HEK293T (cell line): Measurements from ENCODE around the gene RHBG.

Source experiments
- CTCF ChIA-PET: fragments of 350-600 bp; formaldehyde crosslinking; extraction: SDS; loops from one replicate; lab custom pipeline; 2021; ENCODE audit warnings: antibody characterized with exemption, inconsistent platforms; lab: Yijun Ruan, JAX
- POLR2A ChIA-PET: fragments of 350-600 bp; formaldehyde crosslinking; extraction: SDS; loops from one replicate; lab custom pipeline; 2020; ENCODE audit warnings: antibody characterized with exemption, inconsistent platforms; lab: Yijun Ruan, JAX
- DNase-seq: peaks from one replicate; pipeline ENCODE4 v3.0.0; 2012; ENCODE audit warnings: mixed read lengths; ENCODE audit errors: extremely low spot score
- ARNT ChIP-seq: fragments of 450-650 bp; IDR thresholded peaks from 2 replicates; pipeline ENCODE4 v1.6.1; 2017; ENCODE audit warnings: mild to moderate bottlenecking
- BHLHE40 ChIP-seq: fragments of 450-650 bp; IDR thresholded peaks from 2 replicates; pipeline ENCODE4 v1.6.1; 2016; ENCODE audit warnings: mild to moderate bottlenecking, moderate library complexity, borderline replicate concordance
- CTBP1 ChIP-seq: fragments of 450-650 bp; IDR thresholded peaks from 2 replicates; pipeline ENCODE4 v1.6.1; 2016; ENCODE audit warnings: borderline replicate concordance
- ELF4 ChIP-seq: fragments of 450-650 bp; IDR thresholded peaks from 2 replicates; pipeline ENCODE4 v1.6.1; 2017; ENCODE audit warnings: antibody characterized with exemption
- FOXA1 ChIP-seq: fragments of 450-650 bp; IDR thresholded peaks from 2 replicates; pipeline ENCODE4 v1.6.1; 2016; ENCODE audit warnings: mild to moderate bottlenecking
- FOXK2 ChIP-seq: fragments of 450-650 bp; IDR thresholded peaks from 2 replicates; pipeline ENCODE4 v1.6.1; 2016; ENCODE audit warnings: mild to moderate bottlenecking
- FOXM1 ChIP-seq: fragments of 450-650 bp; IDR thresholded peaks from 2 replicates; pipeline ENCODE4 v1.6.1; 2017; ENCODE audit warnings: mild to moderate bottlenecking, borderline replicate concordance
- HDGF ChIP-seq: fragments of 450-650 bp; IDR thresholded peaks from 2 replicates; pipeline ENCODE4 v1.6.1; 2017; ENCODE audit warnings: antibody characterized with exemption, borderline replicate concordance
- L3MBTL2 ChIP-seq: fragments of 450-650 bp; conservative IDR thresholded peaks from 2 replicates; pipeline ENCODE4 v1.6.1; 2016; ENCODE audit warnings: mild to moderate bottlenecking
- LEF1 ChIP-seq: fragments of 450-650 bp; IDR thresholded peaks from 2 replicates; pipeline ENCODE4 v1.6.1; 2017; ENCODE audit warnings: mild to moderate bottlenecking, borderline replicate concordance
- NFRKB ChIP-seq: fragments of 450-650 bp; IDR thresholded peaks from 2 replicates; pipeline ENCODE4 v1.6.1; 2016; ENCODE audit warnings: mild to moderate bottlenecking, moderate library complexity
- SP1 ChIP-seq: fragments of 450-650 bp; IDR thresholded peaks from 2 replicates; pipeline ENCODE4 v1.6.1; 2017
- SUZ12 ChIP-seq: fragments of 450-650 bp; IDR thresholded peaks from 2 replicates; pipeline ENCODE4 v1.6.1; 2016; ENCODE audit warnings: mild to moderate bottlenecking
- TARDBP ChIP-seq: fragments of 450-650 bp; IDR thresholded peaks from 2 replicates; pipeline ENCODE4 v1.6.1; 2016
- ZNF384 ChIP-seq: fragments of 450-650 bp; IDR thresholded peaks from 2 replicates; pipeline ENCODE4 v1.6.1; 2016
- TF ChIP-seq, protein P1 (sequence below): fragments of 450-650 bp; IDR thresholded peaks from 2 replicates; pipeline ENCODE4 v1.6.1; 2016

The RHBG gene

DNA sequence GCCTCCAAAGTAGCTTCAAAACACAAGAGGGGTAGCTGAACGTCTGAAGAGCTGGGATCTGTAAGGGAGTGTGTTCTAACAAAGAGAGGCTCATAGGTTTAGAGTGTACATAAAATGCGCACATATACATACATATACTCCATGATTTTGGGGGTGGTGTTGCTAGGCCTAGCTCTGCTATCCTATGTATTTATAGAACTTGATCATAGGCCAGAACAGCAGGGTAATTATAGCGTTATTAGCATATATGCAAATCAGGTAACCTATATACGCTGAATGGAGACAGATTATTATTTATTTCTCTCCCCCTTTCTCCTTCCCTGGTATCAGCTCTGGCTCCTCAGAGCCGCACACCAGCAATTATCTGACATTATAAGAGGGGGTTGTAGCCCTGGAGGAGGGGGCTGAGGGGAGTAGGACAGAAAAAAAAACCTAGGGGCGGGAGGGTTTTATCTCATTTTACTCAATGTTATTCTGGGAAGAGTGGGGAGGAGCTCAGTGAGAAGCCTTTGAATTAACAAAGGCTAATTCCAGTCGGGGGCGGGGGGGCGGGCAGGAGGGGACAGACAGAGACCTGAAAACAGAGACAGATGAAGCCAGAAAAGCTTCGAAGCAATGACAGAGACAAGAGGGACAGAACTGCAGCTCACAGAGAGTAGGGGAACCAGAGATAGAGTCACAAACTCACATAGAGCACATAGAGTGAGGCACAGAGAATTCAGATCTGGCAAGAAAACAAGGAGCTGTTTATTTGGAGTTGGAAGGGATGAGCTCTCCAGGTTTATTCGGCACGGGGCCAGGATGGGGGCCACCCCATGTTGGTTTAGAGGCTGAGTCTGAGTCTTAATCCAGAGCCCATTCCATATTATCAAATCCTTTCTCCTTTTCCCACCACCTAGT lies 63.0 kb downstream of the RHBG start:
- ChIA-PET POLR2A (interaction anchor here (0.6 to 1.9 kb wide), 3 partner anchors 9 to 25 kb away, joined by 3 to 6 read pairs (median 3); no protein-coding TSS in a partner anchor), CTCF (interaction anchor here (0.7 to 1.2 kb wide), 2 partner anchors 26 to 47 kb away, joined by 6 to 7 read pairs; no protein-coding TSS in a partner anchor)
- TF ChIP-seq ELF4 (no peak), FOXA1 (no peak), HDGF (no peak), ARNT (no peak), L3MBTL2 (no peak), BHLHE40 (no peak), FOXM1 (no peak), SUZ12 (no peak), TARDBP (no peak), CTBP1 (no peak), NFRKB (no peak), LEF1 (no peak), SP1 (no peak), ZNF384 (no peak), FOXK2 (no peak)
- no peak for DNase-seq

DNA sequence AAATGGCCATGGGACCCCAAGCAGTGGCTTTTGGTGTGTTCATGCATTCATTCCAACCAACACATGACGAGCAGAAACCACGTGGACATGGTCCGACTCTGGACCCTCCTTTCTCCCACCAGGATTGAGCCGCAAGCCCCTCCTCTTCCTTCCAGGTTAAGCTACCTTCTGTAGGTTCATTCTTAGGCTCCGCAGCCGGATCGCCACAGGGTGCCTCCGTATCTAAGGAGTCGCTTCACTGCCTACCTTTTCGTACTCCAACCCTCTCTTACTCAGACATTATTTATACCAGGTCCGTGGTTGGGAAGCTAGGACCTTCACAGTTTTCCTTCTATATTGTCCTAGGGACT lies 63.6 kb downstream of the RHBG start:
- ChIA-PET CTCF (interaction anchor here (0.7 to 1.6 kb wide), 2 partner anchors 25 to 47 kb away, joined by 4 to 7 read pairs; no protein-coding TSS in a partner anchor), POLR2A (interaction anchor here (0.6 to 1.0 kb wide), 2 partner anchors 9 to 25 kb away, joined by 3 read pairs; no protein-coding TSS in a partner anchor)
- DNase-seq: no peak
- TF ChIP-seq FOXK2 (no peak), FOXA1 (no peak), TARDBP (no peak), HDGF (no peak), LEF1 (no peak), ZNF384 (no peak), L3MBTL2 (no peak)

DNA sequence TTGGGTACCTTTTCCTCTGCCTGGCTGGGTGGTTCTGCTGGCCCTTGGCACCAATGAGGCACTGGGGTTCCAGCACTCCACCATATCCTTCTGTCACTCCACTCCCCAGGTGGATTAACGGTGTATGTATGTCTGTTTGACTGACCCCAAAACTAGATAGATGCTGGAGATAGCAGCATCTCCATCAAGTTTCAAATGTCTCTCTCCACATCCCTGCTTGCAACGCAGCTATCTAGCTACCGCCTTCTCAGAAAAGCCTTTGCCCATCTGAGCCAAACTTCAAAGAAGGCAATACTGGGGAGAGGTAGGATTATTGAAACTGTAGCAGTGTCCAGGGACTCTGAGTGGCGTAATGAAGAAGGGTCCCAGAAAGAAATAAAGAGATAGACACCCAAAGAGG lies 64.0 kb downstream of the RHBG start:
- TF ChIP-seq BHLHE40 (no peak), ELF4 (no peak), HDGF (no peak), FOXM1 (no peak), NFRKB (no peak), ZNF384 (no peak), SUZ12 (no peak)
- TF ChIP-seq, protein P1, sequence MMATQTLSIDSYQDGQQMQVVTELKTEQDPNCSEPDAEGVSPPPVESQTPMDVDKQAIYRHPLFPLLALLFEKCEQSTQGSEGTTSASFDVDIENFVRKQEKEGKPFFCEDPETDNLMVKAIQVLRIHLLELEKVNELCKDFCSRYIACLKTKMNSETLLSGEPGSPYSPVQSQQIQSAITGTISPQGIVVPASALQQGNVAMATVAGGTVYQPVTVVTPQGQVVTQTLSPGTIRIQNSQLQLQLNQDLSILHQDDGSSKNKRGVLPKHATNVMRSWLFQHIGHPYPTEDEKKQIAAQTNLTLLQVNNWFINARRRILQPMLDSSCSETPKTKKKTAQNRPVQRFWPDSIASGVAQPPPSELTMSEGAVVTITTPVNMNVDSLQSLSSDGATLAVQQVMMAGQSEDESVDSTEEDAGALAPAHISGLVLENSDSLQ: no peak
- POLR2A ChIA-PET: interaction anchor here (0.6 kb wide), 1 partner anchor 10 kb away, joined by 3 read pairs; no protein-coding TSS in a partner anchor
- DNase-seq: no peak
- CTCF ChIA-PET: interaction anchor here (1.6 kb wide), 1 partner anchor 48 kb away, joined by 4 read pairs; no protein-coding TSS in a partner anchor

DNA sequence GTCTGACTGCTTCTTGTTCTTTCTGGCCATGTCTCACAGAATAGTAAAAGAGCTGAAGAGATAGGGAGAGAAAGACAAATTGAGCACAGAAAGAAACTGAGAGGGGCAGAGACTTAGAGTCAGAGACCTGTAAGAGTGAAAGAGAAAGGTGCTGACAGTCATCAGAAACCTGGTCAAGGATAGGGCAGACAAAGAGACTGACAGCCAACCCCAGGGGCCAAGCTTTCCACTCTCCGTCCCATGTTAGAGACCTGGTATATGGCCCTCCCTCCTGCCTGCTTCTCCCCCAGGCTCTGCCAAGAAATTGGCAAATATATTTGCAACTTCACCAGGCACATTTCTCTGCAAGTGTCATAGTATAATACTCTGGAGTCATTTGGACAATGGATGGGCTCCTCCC lies 64.6 kb downstream of the RHBG start:
- no peak for DNase-seq
- POLR2A ChIA-PET: no interaction called here
- TF ChIP-seq FOXA1 (no peak), ELF4 (no peak), FOXM1 (no peak), ZNF384 (no peak), CTBP1 (no peak), SUZ12 (no peak), ARNT (no peak), HDGF (no peak), TARDBP (no peak), BHLHE40 (no peak), NFRKB (no peak), LEF1 (no peak), SP1 (no peak)
- TF ChIP-seq, protein P1: no peak
- CTCF ChIA-PET: interaction anchor here (1.6 kb wide), 1 partner anchor 48 kb away, joined by 4 read pairs; no protein-coding TSS in a partner anchor
